Adipocyte (in vitro differentiated cells): ENCODE measurements around the gene CASP9.
A peak's percentile ranks its signal among the peaks of the same experiment; 100 is the strongest.

Source experiments
- DNase-seq: peaks from one replicate; pipeline ENCODE4 v3.0.0-alpha.2; 2015; ENCODE audit warnings: low read depth
- H3K27me3 ChIP-seq: replicated peaks from 2 replicates; pipeline ENCODE4 v1.7.0; 2013; ENCODE audit warnings: mild to moderate bottlenecking, low read length, moderate library complexity; ENCODE audit not compliant: control insufficient read depth, insufficient read depth
- H3K36me3 ChIP-seq: 2 replicates; pipeline ENCODE4 v1.7.0; 2013; ENCODE audit warnings: low read length, mild to moderate bottlenecking, moderate library complexity; ENCODE audit not compliant: control insufficient read depth, insufficient read depth, severe bottlenecking
- H3K4me1 ChIP-seq: 2 replicates; pipeline ENCODE4 v1.7.0; 2013; ENCODE audit warnings: mild to moderate bottlenecking, low read length, moderate library complexity; ENCODE audit not compliant: control insufficient read depth, insufficient read depth
- H3K4me3 ChIP-seq: 2 replicates; pipeline ENCODE4 v1.7.0; 2013; ENCODE audit warnings: mild to moderate bottlenecking, low read length, moderate library complexity
- H3K9ac ChIP-seq: 2 replicates; pipeline ENCODE4 v1.7.0; 2013; ENCODE audit warnings: mild to moderate bottlenecking, low read length, moderate library complexity
- H3K9me3 ChIP-seq: 2 replicates; pipeline ENCODE4 v1.7.0; 2013; ENCODE audit warnings: mild to moderate bottlenecking, low read length, moderate library complexity; ENCODE audit not compliant: control insufficient read depth

The CASP9 gene

GRCh38 chr1:15524021-15524282, at the start of gene CASP9:
TSS of gene CASP9 (minus strand) at chr1:15524215. CDS start at chr1:15524200, 15 bp downstream.
- peaks cover 29% of the 10 kb centered on the region for H3K4me1 ChIP-seq
- H3K4me3 ChIP-seq, result peak within 1 kb of the TSS; percentile 88
- H3K27me3 ChIP-seq, result no peaks in the 10 kb centered on the region

GRCh38 chr1:15573477-15573876, 49.5 kb upstream of the CASP9 start:
- H3K27me3 ChIP-seq, result no peaks in the 10 kb centered on the region
- no peaks in the 10 kb centered on the region for H3K9me3 ChIP-seq
- DNase-seq, result no peak
- H3K4me1 ChIP-seq, result peaks cover 12% of the 10 kb centered on the region
- no peak overlapping the region for H3K9ac ChIP-seq
- peaks cover 30% of the 10 kb centered on the region for H3K36me3 ChIP-seq
- H3K4me3 ChIP-seq, result no peak overlapping the region

More at GRCh38 chr1:15524021-15524282, at the start of gene CASP9:
- Histone ChIP-seq H3K9me3 (no peaks in the 10 kb centered on the region), H3K9ac (peak within 1 kb of the TSS; percentile 85), H3K36me3 (no peaks in the 10 kb centered on the region)
- DNase-seq, result no peak

- no peak for DNase-seq
- Histone ChIP-seq H3K4me3 (no peak overlapping the region), H3K36me3 (peaks cover 52% of the 10 kb centered on the region), H3K9ac (no peak overlapping the region), H3K4me1 (peaks cover 12% of the 10 kb centered on the region), H3K9me3 (no peaks in the 10 kb centered on the region), H3K27me3 (no peaks in the 10 kb centered on the region)
Measured at GRCh38 chr1:15571266-15571665, 47.3 kb upstream of the CASP9 start.

GRCh38 chr1:15570861-15571260, 46.8 kb upstream of the CASP9 start:
- no peak for DNase-seq
- H3K36me3 ChIP-seq, result peaks cover 57% of the 10 kb centered on the region
- no peak overlapping the region for H3K4me3 ChIP-seq
- H3K27me3 ChIP-seq, result no peaks in the 10 kb centered on the region
- H3K9ac ChIP-seq, result no peak overlapping the region
- H3K4me1 ChIP-seq, result peaks cover 12% of the 10 kb centered on the region
- H3K9me3 ChIP-seq, result no peaks in the 10 kb centered on the region

GRCh38 chr1:15568387-15569073, 44.5 kb upstream of the CASP9 start:
- Histone ChIP-seq H3K9me3 (no peaks in the 10 kb centered on the region), H3K4me3 (no peak overlapping the region), H3K36me3 (peaks cover 69% of the 10 kb centered on the region), H3K27me3 (no peaks in the 10 kb centered on the region), H3K9ac (no peak overlapping the region), H3K4me1 (peaks cover 9% of the 10 kb centered on the region)
- no peak for DNase-seq

- Histone ChIP-seq H3K27me3 (no peaks in the 10 kb centered on the region), H3K36me3 (peaks cover 48% of the 10 kb centered on the region), H3K9me3 (no peaks in the 10 kb centered on the region), H3K4me1 (peaks cover 5% of the 10 kb centered on the region), H3K4me3 (no peak overlapping the region), H3K9ac (no peak overlapping the region)
- DNase-seq, result no peak
Measured at GRCh38 chr1:15559189-15559810, 35.3 kb upstream of the CASP9 start.

GRCh38 chr1:15558516-15558915, 34.5 kb upstream of the CASP9 start:
- Histone ChIP-seq H3K9me3 (no peaks in the 10 kb centered on the region), H3K4me1 (peaks cover 5% of the 10 kb centered on the region), H3K36me3 (peaks cover 47% of the 10 kb centered on the region), H3K27me3 (no peaks in the 10 kb centered on the region), H3K4me3 (no peak overlapping the region), H3K9ac (no peak overlapping the region)
- DNase-seq, result no peak

- Histone ChIP-seq H3K9ac (no peak overlapping the region), H3K9me3 (no peaks in the 10 kb centered on the region), H3K27me3 (no peaks in the 10 kb centered on the region), H3K4me3 (no peak overlapping the region), H3K4me1 (peaks cover 5% of the 10 kb centered on the region), H3K36me3 (peaks cover 41% of the 10 kb centered on the region)
- DNase-seq, result no peak
Measured at GRCh38 chr1:15557594-15557993, 33.6 kb upstream of the CASP9 start.

- Histone ChIP-seq H3K4me3 (no peak overlapping the region), H3K36me3 (peaks cover 35% of the 10 kb centered on the region), H3K27me3 (no peaks in the 10 kb centered on the region), H3K4me1 (peaks cover 5% of the 10 kb centered on the region), H3K9me3 (no peaks in the 10 kb centered on the region), H3K9ac (no peak overlapping the region)
- no peak for DNase-seq
Measured at GRCh38 chr1:15557008-15557407, 33.0 kb upstream of the CASP9 start.

- Histone ChIP-seq H3K9me3 (no peaks in the 10 kb centered on the region), H3K9ac (no peak overlapping the region), H3K4me1 (no peaks in the 10 kb centered on the region), H3K27me3 (no peaks in the 10 kb centered on the region), H3K4me3 (no peak overlapping the region), H3K36me3 (peaks cover 53% of the 10 kb centered on the region)
- no peak for DNase-seq
Measured at GRCh38 chr1:15550573-15550972, 26.6 kb upstream of the CASP9 start.

- peaks cover 83% of the 10 kb centered on the region for H3K36me3 ChIP-seq
Measured at GRCh38 chr1:15546641-15547040, 22.6 kb upstream of the CASP9 start.

More at GRCh38 chr1:15546641-15547040, 22.6 kb upstream of the CASP9 start:
- no peak overlapping the region for H3K4me3 ChIP-seq
- DNase-seq, result no peak
- no peak overlapping the region for H3K9ac ChIP-seq
- no peaks in the 10 kb centered on the region for H3K27me3 ChIP-seq
- peaks cover 12% of the 10 kb centered on the region for H3K4me1 ChIP-seq
- no peaks in the 10 kb centered on the region for H3K9me3 ChIP-seq
